Measurements from ENCODE around the gene CACNG3. TPM values are rescaled to one million over a fixed set of nuclear protein-coding genes. Genes with fewer than 3 reads are reported as not detected.
"Not testable (repeated sequence)": the region's sequence is repeated elsewhere in the genome, so short reads cannot be mapped to it uniquely, and the experiment has no call there.

CACNG3 gene
- polyA plus RNA-seq, 3 donors: not detected

- DNase-seq (ENCODE audit: extremely low read depth in 1 of 11, low read depth in 9 of 11, low spot score in 4 of 11): no peak
Observed at GRCh38 chr16:24272379-24272778, 16.2 kb downstream of the CACNG3 start.

DNA sequence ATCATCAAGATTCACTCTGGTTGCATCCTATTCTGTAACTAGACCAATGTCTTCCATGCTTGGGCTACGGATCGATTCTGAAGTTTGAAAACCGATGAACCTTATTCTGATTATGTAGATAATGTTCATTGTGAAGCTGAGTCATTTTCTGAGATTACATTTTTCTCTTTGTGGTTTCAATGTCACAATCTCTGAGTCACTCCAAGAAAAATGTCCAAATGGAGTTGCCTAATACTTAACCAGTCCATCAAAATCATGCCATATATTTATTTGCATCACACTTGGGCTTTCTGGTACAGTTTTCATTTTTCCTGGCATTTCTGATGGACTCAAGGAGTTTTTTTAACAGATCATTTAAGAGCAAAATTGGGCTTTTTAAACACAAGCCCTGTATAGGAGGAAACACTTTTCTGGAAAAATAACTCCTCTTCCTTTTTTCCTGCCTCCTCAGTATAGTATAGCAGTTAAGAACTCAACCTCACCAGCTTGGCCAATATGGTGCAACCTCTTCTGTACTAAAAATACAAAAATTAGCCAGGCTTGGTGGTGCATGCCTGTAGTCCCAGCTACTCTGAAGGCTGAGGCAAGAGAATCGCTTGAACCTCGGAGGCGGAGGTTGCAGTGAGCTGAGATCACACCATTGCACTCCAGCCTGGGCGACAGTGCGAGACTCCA, 17.5 kb downstream of the CACNG3 start:
- no peak for DNase-seq (ENCODE audit: extremely low read depth in 1 of 11, low read depth in 9 of 11, low spot score in 4 of 11)

- DNase-seq (ENCODE audit: extremely low read depth in 1 of 11, low read depth in 9 of 11, low spot score in 4 of 11): no peak
Observed at GRCh38 chr16:24275413-24275812, 19.3 kb downstream of the CACNG3 start.

DNA sequence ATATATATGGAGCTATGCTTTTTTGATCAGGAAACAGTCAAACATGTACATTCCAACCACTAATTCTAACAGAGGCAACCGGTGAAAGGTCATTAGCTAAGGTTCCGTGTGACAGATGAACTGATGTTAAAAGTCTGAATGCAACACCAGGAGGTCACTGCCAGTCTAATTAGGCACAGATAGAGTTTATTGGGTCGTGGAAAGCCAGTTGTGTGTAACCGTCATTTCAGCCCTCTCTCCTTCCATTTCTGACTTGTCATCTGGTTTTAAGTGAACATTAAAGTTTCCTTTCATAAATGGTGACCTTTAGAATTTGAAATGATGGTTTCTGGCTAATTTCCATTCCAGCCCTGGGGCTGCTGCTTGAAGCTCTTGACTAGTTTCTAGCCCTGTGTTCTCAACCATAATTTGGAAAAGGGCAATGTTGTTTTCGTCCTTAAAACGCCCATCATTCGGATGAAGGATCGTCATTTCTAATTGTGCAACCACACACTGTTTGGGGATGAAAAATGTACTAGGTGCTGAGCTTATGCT, 23.9 kb downstream of the CACNG3 start:
- DNase-seq (ENCODE audit: extremely low read depth in 1 of 11, low read depth in 9 of 11, low spot score in 4 of 11): no peak

DNA sequence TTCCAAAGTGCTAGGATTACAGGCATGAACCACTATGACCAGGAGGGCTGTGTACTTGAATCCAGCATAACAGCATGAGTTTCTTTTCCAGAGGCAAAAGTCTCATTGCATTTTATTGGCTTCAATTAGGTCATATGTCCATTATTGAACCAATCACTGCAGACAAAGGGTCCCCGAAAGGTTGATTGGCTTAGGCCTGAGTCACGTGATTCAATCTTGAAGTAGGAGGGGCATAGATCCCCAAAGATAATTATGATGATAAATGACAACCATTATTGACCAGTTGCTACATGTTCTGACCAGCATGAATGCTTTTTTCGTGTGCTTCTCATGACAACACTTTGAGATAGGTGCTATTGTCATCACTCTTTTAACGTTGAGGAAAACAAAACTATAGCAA, 25.3 kb downstream of the CACNG3 start:
- DNase-seq (ENCODE audit: extremely low read depth in 1 of 11, low read depth in 9 of 11, low spot score in 4 of 11): no peak

GRCh38 chr16:24282141-24282540, 26.0 kb downstream of the CACNG3 start:
- no peak for DNase-seq (ENCODE audit: extremely low read depth in 1 of 11, low read depth in 9 of 11, low spot score in 4 of 11)

GRCh38 chr16:24286741-24287405, 30.7 kb downstream of the CACNG3 start:
- DNase-seq (ENCODE audit: extremely low read depth in 1 of 11, low read depth in 9 of 11, low spot score in 4 of 11): no peak

GRCh38 chr16:24288516-24288915, 32.4 kb downstream of the CACNG3 start:
- DNase-seq (ENCODE audit: extremely low read depth in 1 of 11, low read depth in 9 of 11, low spot score in 4 of 11): no peak

- no peak for DNase-seq (ENCODE audit: extremely low read depth in 1 of 11, low read depth in 9 of 11, low spot score in 4 of 11)
Observed at GRCh38 chr16:24289166-24289700, 33.1 kb downstream of the CACNG3 start.

- no peak for DNase-seq (ENCODE audit: extremely low read depth in 1 of 11, low read depth in 9 of 11, low spot score in 4 of 11)
Observed at GRCh38 chr16:24291932-24292331, 35.8 kb downstream of the CACNG3 start.

DNA sequence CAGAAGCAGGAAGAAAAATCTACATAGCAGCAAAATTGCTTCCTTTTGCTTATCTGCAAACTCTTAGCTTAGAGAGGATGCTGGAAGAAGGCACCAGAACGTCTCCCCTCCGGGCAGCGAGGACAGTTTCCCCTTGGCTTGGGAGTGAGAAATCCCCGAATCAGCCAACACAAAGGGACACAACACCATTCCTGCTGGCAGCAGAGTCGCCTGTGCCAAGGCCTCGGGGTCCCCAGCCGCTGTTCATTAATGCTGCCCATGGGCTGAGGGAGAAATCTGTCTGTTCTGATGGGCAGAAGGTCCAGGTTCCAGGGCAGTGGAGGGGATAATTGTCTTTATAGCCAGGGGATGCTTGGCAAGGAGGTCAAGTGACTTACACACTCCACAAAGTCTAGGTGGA, 38.0 kb downstream of the CACNG3 start:
- no peak for DNase-seq (ENCODE audit: extremely low read depth in 1 of 11, low read depth in 9 of 11, low spot score in 4 of 11)

- no peak for DNase-seq (ENCODE audit: extremely low read depth in 1 of 11, low read depth in 9 of 11, low spot score in 4 of 11)
Observed at GRCh38 chr16:24297375-24297774, 41.2 kb downstream of the CACNG3 start.

GRCh38 chr16:24298548-24299167, 42.5 kb downstream of the CACNG3 start:
- DNase-seq (ENCODE audit: extremely low read depth in 1 of 11, low read depth in 9 of 11, low spot score in 4 of 11): no peak

DNA sequence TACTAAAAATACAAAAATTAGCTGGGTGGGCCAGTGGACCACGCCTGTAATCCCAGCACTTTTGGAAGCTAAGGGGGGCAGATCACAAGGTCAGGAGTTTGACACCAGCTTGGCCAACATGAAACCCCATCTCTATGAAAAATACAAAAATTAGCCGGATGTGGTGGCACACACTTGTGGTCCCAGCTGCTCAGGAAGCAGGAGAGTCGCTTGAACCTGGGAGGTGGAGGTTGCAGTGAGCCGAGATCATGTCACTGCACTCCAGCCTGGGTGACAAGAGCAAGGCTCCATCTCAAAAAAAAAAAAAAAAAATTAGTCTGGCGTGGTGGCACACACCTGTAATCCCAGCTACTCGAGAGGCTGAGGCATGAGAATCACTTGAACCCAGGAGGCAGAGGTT, 44.6 kb downstream of the CACNG3 start:
- DNase-seq (ENCODE audit: extremely low read depth in 1 of 11, low read depth in 9 of 11, low spot score in 4 of 11): not testable (repeated sequence)

- no peak for DNase-seq (ENCODE audit: extremely low read depth in 1 of 11, low read depth in 9 of 11, low spot score in 4 of 11)
Observed at GRCh38 chr16:24302636-24303035, 46.5 kb downstream of the CACNG3 start.

DNA sequence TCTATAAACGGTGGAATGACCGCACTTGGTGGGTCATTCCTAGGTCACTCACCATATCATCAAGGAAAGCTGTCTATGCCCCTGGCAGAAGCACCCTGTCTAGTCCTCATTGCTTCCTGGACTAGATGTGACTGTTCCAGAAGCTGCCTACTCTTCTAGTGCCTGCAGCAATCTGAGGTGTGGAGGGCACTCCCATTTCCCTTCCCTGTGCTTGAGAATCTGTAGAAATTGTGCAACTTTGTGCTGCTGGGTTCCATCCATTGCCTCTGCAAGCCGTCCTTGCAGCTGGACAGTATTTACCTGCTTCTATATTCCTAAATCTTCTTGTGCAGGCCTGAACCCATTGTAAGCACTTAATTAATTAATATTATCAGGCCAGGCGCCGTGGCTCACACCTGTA, 52.1 kb downstream of the CACNG3 start:
- DNase-seq (ENCODE audit: extremely low read depth in 1 of 11, low read depth in 9 of 11, low spot score in 4 of 11): no peak

DNA sequence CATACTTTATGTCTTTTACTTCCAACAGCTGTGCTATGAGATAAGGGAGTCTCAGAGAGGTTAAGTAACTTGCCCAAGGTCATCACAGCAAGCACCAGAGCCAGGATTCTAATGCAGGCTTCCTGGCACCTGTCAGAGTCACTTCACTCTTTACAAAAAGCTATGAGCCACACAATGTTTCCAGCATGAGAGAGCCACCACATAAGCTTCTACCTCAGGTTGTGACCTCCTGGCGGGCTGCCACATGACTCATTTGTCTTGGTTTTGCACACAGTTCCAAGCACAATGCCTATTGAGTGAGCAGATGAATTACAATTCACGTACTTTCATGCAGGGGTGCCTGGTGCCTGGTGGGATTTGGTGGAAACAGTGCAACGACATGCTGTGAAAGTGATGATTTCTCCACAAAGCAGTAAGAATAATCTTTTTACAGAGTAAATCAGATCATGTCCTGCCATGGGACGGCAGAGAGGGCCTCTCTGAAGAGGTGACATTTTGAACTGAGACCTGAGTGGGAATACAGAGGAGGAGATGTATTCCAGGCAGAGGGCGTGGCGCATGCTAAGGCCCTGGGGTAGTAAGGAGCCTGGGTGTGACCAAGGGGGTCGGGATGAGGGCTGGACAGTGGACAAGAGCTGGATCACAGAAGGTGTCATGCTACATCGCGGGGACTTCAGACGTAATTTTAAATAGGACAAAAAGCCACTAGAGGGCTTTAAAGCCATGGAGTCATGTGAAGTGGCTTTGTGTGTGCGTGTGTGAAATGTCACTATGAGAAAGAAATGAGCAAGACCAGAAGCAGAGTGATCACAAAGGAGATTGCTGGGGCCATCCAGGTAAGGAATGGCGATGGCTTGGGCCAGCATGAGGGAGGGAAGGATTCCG, 53.4 kb downstream of the CACNG3 start:
- no peak for DNase-seq (ENCODE audit: extremely low read depth in 1 of 11, low read depth in 9 of 11, low spot score in 4 of 11)

DNA sequence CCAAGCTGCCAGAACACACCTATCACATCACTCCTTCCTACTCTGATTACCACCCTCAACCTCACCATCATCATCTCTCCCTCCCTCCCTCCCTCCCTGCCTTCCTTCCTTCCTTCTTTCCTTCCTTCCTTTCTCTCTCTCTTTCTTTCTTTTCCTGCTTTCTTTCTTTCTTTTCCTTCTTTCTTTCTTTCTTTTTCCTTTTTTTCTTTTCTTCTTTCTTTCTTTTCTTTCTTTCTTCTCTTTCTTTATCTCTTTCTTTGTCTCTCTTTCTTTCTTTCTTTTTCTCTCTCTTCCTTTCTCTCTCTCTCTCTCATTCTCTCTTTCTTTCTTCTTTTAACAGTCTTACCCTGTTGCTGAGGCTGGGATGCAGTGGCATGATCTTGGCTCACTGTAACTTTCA, 59.2 kb downstream of the CACNG3 start:
- no peak for DNase-seq (ENCODE audit: extremely low read depth in 1 of 11, low read depth in 9 of 11, low spot score in 4 of 11)

DNA sequence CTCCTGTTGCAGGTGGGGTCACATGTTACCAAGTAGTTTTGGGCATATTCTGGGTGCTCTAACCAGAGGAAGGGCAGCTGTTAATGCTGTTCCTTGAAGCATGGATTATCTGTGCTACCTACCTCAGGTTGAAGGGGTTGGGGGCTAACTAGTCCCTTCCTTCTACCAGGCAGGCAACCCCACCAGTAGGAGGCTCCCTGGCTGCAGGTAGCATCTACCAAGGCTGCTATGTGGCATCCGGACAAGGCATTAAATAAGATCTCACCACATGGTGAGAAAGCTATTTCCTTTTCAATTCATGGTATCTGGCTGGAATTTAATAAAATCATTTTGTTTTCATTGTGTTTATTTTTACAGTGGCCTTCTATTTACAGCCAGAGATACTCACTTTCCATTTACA, 62.5 kb downstream of the CACNG3 start:
- no peak for DNase-seq (ENCODE audit: extremely low read depth in 1 of 11, low read depth in 9 of 11, low spot score in 4 of 11)
